Fibroblast of skin of abdomen (primary cell): Measurements from ENCODE around the gene FAM131A.
A peak's percentile ranks its signal among the peaks of the same experiment; 100 is the strongest.
"Not testable (repeated sequence)": the region's sequence is repeated elsewhere in the genome, so short reads cannot be mapped to it uniquely, and the experiment has no call there.

Experiments used
- DNase-seq: peaks from one replicate; pipeline ENCODE4 v3.0.0-alpha.2; 2013

The FAM131A gene

GRCh38 chr3:184317201-184317600 is 20.2 kb upstream of the FAM131A start:
- DNase-seq, result no peak

GRCh38 chr3:184320104-184320445 is 17.3 kb upstream of the FAM131A start:
- peak; percentile 97 for DNase-seq

DNA sequence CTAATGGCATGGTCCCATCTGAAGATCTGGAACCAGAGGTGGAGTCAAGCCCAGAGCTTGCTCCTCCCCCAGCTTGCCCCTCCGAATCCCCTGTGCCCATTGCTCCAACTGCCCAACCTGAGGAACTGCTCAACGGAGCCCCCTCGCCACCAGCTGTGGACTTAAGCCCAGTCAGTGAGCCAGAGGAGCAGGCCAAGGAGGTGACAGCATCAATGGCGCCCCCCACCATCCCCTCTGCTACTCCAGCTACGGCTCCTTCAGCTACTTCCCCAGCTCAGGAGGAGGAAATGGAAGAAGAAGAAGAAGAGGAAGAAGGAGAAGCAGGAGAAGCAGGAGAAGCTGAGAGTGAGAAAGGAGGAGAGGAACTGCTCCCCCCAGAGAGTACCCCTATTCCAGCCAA is 15.7 kb upstream of the FAM131A start:
- no peak for DNase-seq

GRCh38 chr3:184322731-184323487 is 14.5 kb upstream of the FAM131A start:
- no peak for DNase-seq

- no peak for DNase-seq
These were observed 13.7 kb upstream of the FAM131A start for GRCh38 chr3:184323696-184324095.

- no peak for DNase-seq
These were observed 12.1 kb upstream of the FAM131A start for GRCh38 chr3:184325269-184325668.

GRCh38 chr3:184325715-184326369 is 11.6 kb upstream of the FAM131A start:
- DNase-seq, result no peak

DNA sequence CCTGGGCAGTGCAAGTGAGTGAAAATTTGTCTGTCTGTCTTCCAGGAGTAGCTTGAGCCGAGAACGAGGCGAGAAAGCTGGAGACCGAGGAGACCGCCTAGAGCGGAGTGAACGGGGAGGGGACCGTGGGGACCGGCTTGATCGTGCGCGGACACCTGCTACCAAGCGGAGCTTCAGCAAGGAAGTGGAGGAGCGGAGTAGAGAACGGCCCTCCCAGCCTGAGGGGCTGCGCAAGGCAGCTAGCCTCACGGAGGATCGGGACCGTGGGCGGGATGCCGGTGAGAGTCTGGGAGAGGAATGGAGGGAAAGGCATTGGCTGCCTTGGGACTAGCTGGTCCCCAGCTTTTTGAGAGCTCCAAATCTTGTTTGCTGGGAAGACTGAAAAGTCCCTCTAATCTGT is 10.2 kb upstream of the FAM131A start:
- no peak for DNase-seq

GRCh38 chr3:184328516-184328915 is 8.9 kb upstream of the FAM131A start:
- DNase-seq, result no peak

- DNase-seq, result peak; percentile 87
These were observed 4.9 kb upstream of the FAM131A start for GRCh38 chr3:184332370-184333090.

GRCh38 chr3:184333190-184333589 is 4.2 kb upstream of the FAM131A start:
- DNase-seq, result no peak

- no peak for DNase-seq
These were observed 3.7 kb upstream of the FAM131A start for GRCh38 chr3:184333700-184334099.

DNA sequence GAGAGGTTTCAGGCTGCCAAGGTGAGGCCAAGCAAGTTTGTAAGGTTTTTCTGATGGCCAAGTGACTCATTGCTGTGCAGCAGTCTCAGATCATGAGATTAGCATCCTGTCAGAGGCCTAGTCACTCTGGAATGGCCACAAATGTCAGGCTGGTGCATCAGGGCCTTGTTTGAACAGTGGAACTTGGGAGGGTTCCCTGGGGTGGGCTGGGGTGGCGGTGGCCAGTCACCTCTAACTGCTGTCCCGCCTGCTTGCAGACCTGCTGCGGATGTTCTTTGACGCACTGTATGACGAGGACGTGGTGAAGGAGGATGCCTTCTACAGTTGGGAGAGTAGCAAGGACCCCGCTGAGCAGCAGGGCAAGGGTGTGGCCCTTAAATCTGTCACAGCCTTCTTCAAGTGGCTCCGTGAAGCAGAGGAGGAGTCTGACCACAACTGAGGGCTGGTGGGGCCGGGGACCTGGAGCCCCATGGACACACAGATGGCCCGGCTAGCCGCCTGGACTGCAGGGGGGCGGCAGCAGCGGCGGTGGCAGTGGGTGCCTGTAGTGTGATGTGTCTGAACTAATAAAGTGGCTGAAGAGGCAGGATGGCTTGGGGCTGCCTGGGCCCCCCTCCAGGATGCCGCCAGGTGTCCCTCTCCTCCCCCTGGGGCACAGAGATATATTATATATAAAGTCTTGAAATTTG is 2.8 kb upstream of the FAM131A start:
- peak; percentile 51 for DNase-seq

GRCh38 chr3:184335291-184335660 is 2.1 kb upstream of the FAM131A start:
- no peak for DNase-seq

GRCh38 chr3:184335661-184336546 is 1.5 kb upstream of the FAM131A start:
- DNase-seq, result peak; percentile 74

DNA sequence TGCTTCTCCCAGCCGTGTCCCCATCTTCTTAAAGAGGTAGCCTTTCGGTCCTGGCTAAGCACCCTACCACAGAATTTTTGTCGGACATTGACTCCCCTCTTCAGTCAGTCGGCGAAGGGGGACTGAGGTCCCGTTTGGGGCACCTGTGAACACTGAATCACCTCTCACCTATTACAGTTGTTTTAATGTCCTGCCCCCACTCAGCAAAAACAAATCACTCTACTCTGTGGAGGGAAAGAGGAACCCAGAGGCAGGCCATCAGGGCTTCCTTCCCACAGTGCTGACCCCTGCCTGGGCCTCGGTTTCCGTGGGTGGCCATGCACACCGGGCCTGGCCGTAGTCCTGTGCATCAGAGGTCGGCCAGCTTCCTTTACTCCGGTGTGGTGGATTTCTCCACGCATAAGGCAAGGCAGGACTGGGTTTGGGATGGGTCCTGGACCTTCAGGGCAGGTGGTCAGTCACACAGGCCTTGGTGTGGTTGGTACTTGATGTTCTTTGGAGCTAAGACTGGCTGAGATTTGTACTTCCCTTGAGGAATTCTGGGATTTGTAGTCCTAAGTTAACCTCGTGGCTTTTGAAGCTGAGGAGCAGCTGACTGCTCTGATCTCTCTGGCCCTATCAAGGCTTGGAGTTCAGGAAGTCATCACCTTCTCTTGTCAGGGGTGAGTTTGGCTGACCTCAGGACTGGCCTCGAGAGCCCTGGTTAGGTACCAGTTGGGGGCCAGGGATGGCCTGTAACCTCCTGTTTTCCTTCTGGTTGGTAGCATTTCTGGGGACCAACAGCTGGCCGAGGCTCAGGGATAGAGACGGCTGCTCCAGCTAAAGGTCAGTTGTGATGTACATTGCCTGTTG is 627 bp upstream of the FAM131A start:
- peak; percentile 54 for DNase-seq

GRCh38 chr3:184337981-184338380 is 581 bp downstream of the FAM131A start:
- DNase-seq, result no peak

DNA sequence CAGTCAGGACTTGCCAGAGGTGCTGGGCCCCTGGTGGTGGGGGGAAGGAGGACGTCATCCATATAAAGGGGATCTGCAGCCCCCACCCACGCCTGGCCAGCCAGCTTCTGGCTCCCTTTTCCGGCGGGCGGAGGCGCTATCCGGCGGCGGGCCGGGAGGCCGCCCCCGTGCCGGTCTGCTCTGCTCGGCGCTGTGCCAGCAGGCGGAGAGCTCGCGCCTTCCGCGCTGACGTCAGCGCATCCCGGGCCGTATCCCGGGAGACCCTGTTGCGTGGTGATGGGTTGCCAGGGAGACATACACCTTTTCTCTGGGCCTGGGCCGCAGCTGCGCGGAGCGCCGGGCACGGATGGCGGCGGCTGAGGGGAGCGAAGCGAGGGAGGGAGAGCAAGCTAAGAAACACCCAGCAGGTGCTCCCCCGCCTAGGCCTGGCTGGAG is 1.1 kb downstream of the FAM131A start:
- DNase-seq, result peak; percentile 77

DNA sequence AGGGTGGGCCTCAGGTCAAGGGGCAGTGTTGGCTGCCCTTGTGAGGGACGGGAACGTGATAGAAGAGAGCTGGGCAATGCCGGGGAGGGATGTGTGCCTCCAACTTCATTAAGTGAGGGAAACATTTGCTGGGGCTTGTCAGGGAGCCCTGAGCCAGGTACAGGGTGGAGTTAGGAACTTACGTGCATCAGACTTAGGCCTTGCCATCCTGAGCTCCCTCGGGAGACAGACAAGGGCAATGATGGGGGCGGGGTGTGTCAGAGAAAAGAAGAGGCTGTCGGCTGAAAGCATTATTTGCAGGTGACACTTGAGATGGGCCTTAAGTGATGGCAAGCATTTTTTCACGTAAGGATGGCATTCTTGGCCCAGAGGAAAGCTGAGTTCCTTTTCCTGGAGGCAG is 1.6 kb downstream of the FAM131A start:
- DNase-seq, result no peak

DNA sequence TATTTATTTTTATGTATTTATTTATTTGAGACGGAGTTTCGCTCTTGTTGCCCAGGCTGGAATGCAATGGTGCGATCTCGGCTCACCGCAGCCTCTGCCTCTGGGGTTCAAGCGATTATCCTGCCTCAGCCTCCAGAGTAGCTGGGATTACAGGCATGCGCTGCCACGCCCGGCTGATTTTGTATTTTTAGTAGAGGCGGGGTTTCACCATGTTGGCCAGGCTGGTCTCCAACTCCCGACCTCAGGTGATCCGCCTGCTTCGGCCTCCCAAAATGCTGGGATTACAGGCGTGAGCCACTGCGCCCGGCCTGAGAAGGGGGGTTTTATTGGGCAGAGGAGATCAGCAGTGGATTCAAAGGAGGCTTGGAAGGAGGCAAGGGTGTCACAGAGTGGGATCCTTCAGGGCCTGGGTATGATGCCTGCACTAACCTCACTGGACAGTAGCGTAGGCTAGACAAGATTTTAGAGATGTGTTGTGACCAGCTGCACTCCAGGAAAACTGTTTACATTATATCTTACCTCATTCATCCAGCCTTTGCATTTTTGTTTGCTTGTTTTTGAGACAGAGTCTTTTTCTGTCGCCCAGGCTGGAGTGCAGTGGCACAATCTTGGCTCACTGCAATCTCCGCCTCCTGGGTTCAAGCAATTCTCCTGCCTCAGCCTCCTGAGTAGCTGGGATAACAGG is 2.2 kb downstream of the FAM131A start:
- not testable (repeated sequence) for DNase-seq
